NB4 (cell line): ENCODE results near the gene NDOR1.

Experiments used
- DNase-seq: peaks from one replicate; pipeline ENCODE4 v3.0.0; 2010; ENCODE audit warnings: low read depth
- H3K4me3 ChIP-seq: one replicate; pipeline ENCODE4 v1.5.1; 2011; ENCODE audit warnings: mild to moderate bottlenecking, low read depth, low read length, moderate library complexity
- CTCF ChIP-seq: IDR thresholded peaks from one replicate; pipeline ENCODE4 v1.5.1; 2012; ENCODE audit warnings: low read depth, low read length
- MAX ChIP-seq: IDR thresholded peaks from 2 replicates; pipeline ENCODE4 v1.6.1; 2011; ENCODE audit warnings: low read depth, low read length
- MYC ChIP-seq: IDR thresholded peaks from 2 replicates; pipeline ENCODE4 v1.6.1; 2011; ENCODE audit warnings: low read depth, low read length
- POLR2A ChIP-seq: IDR thresholded peaks from 2 replicates; pipeline ENCODE4 v1.6.1; 2011; ENCODE audit warnings: mild to moderate bottlenecking; ENCODE audit not compliant: insufficient read length; ENCODE audit errors: extremely low read depth

Gene NDOR1

GRCh38 chr9:137194388-137194787 lies 11.1 kb upstream of the NDOR1 start:
- no peak for DNase-seq
- no peak for TF ChIP-seq MYC
- no peak for TF ChIP-seq MAX
- TF ChIP-seq POLR2A, result no peak
- TF ChIP-seq CTCF, result no peak
- no peak overlapping the region for H3K4me3 ChIP-seq

- no peak for TF ChIP-seq MYC
- no peak for TF ChIP-seq CTCF
- TF ChIP-seq POLR2A, result no peak
- no peak for TF ChIP-seq MAX
- H3K4me3 ChIP-seq, result no peak overlapping the region
- DNase-seq, result no peak
Measured at GRCh38 chr9:137194909-137195308, 10.6 kb upstream of the NDOR1 start.

GRCh38 chr9:137195525-137196220 lies 9.8 kb upstream of the NDOR1 start:
- DNase-seq, result no peak
- TF ChIP-seq CTCF (no peak), MYC (no peak), MAX (no peak), POLR2A (no peak)
- H3K4me3 ChIP-seq, result no peak overlapping the region

GRCh38 chr9:137198051-137198901 lies 7.2 kb upstream of the NDOR1 start:
- H3K4me3 ChIP-seq, result no peak overlapping the region
- no peak for TF ChIP-seq MYC
- TF ChIP-seq MAX, result no peak
- no peak for TF ChIP-seq POLR2A
- TF ChIP-seq CTCF, result no peak
- no peak for DNase-seq

- TF ChIP-seq CTCF (no peak), POLR2A (no peak), MAX (no peak), MYC (no peak)
- DNase-seq, result no peak
- no peak overlapping the region for H3K4me3 ChIP-seq
Measured at GRCh38 chr9:137198902-137199283, 6.6 kb upstream of the NDOR1 start.
